Lower lobe of right lung (tissue), 2 donors: ENCODE measurements around the gene TRABD2A. TPM values are rescaled to one million over a fixed set of nuclear protein-coding genes. Genes with fewer than 3 reads are reported as not detected.

Source experiments
- ATAC-seq, 2 donors: fragments of 200-7000 bp; cut with Tn5 transposase; one replicate each; pipeline ENCODE4 v1.9.1; 2020 to 2022; ENCODE audit warnings: mild to moderate bottlenecking in 2 of 2, moderate library complexity in 2 of 2
- DNase-seq: peaks from one replicate; pipeline ENCODE4 v3.0.0-alpha.2; 2020
- H3K27ac ChIP-seq: fragments of 200-600 bp; one replicate; pipeline ENCODE4 v1.8.0; 2022
- H3K27me3 ChIP-seq: fragments of 200-600 bp; one replicate; pipeline ENCODE4 v1.8.0; 2022; ENCODE audit warnings: low read depth
- H3K36me3 ChIP-seq: fragments of 200-600 bp; one replicate; pipeline ENCODE4 v1.8.0; 2022; ENCODE audit warnings: mild to moderate bottlenecking
- H3K4me1 ChIP-seq: fragments of 200-600 bp; one replicate; pipeline ENCODE4 v1.8.0; 2022
- H3K4me3 ChIP-seq: fragments of 200-600 bp; one replicate; pipeline ENCODE4 v1.8.0; 2022; ENCODE audit warnings: mild to moderate bottlenecking
- H3K9me3 ChIP-seq: fragments of 200-600 bp; one replicate; pipeline ENCODE4 v1.8.0; 2022
- CTCF ChIP-seq: fragments of 200-600 bp; IDR thresholded peaks from one replicate; pipeline ENCODE4 v1.8.0; 2022; ENCODE audit warnings: antibody characterized with exemption, mild to moderate bottlenecking
- intact Hi-C: fragments of 100-400 bp; cut with DNase I; formaldehyde crosslinking; loops from one replicate; pipeline ENCODE4 v1.11.0; 2022
- total RNA-seq: library from RNA; stranded (reverse); fragmentation: NEBNext Ultra II Directional; extraction: Animal tissue kit (Norgen Biotek cat#: 25700); gene quantifications from one replicate; pipeline ENCODE4 v1.2.1, GENCODE V29; 2021
- donor health status: DM: no; HTN: yes; CAD: no; lungs with severe emphysema.

TRABD2A gene
- total RNA-seq, 1 donor from 2014 or later, result 5.4 TPM

- DNase-seq (no peak), ATAC-seq (no peak)
- no peak for TF ChIP-seq CTCF
- Histone ChIP-seq H3K4me1 (no peaks in the 10 kb centered on the region), H3K27ac (no peak overlapping the region), H3K27me3 (no peaks in the 10 kb centered on the region), H3K4me3 (no peak overlapping the region), H3K36me3 (no peaks in the 10 kb centered on the region), H3K9me3 (no peaks in the 10 kb centered on the region)
- intact Hi-C loops, result no loop called here
Observed at GRCh38 chr2:84799772-84800171, 81.1 kb downstream of the TRABD2A start.

- Histone ChIP-seq H3K4me1 (no peaks in the 10 kb centered on the region), H3K27me3 (no peaks in the 10 kb centered on the region), H3K4me3 (no peak overlapping the region), H3K9me3 (no peaks in the 10 kb centered on the region), H3K36me3 (no peaks in the 10 kb centered on the region), H3K27ac (no peak overlapping the region)
- DNase-seq, result no peak
- ATAC-seq, result no peak
- intact Hi-C loops, result no loop called here
- TF ChIP-seq CTCF, result no peak
Observed at GRCh38 chr2:84797271-84797670, 83.6 kb downstream of the TRABD2A start.

GRCh38 chr2:84796798-84797197, 84.1 kb downstream of the TRABD2A start:
- DNase-seq, result no peak
- TF ChIP-seq CTCF, result no peak
- H3K9me3 ChIP-seq, result no peaks in the 10 kb centered on the region
- H3K27ac ChIP-seq, result no peak overlapping the region
- no peaks in the 10 kb centered on the region for H3K27me3 ChIP-seq
- H3K36me3 ChIP-seq, result no peaks in the 10 kb centered on the region
- ATAC-seq, result no peak
- H3K4me1 ChIP-seq, result no peaks in the 10 kb centered on the region
- intact Hi-C loops, result no loop called here
- no peak overlapping the region for H3K4me3 ChIP-seq

GRCh38 chr2:84793641-84794040, 87.2 kb downstream of the TRABD2A start:
- no peaks in the 10 kb centered on the region for H3K27me3 ChIP-seq
- TF ChIP-seq CTCF, result no peak
- ATAC-seq, result no peak
- H3K9me3 ChIP-seq, result no peaks in the 10 kb centered on the region
- no peak overlapping the region for H3K27ac ChIP-seq
- no peak overlapping the region for H3K4me3 ChIP-seq
- DNase-seq, result no peak
- H3K4me1 ChIP-seq, result no peaks in the 10 kb centered on the region
- intact Hi-C loops, result no loop called here
- H3K36me3 ChIP-seq, result no peaks in the 10 kb centered on the region

- ATAC-seq (no peak), DNase-seq (no peak)
- intact Hi-C loops, result no loop called here
- no peaks in the 10 kb centered on the region for H3K27me3 ChIP-seq
- no peak overlapping the region for H3K27ac ChIP-seq
- no peaks in the 10 kb centered on the region for H3K4me1 ChIP-seq
- H3K36me3 ChIP-seq, result no peaks in the 10 kb centered on the region
- H3K9me3 ChIP-seq, result no peaks in the 10 kb centered on the region
- no peak for TF ChIP-seq CTCF
- no peak overlapping the region for H3K4me3 ChIP-seq
Observed at GRCh38 chr2:84792856-84793522, 87.9 kb downstream of the TRABD2A start.
